ENCODE results near the gene MPPED1.

Gene MPPED1

GRCh38 chr22:43448048-43448447 is 36.2 kb downstream of the MPPED1 start:
- no peak for ATAC-seq

GRCh38 chr22:43449205-43449830 is 37.5 kb downstream of the MPPED1 start:
- no peak for ATAC-seq

- ATAC-seq, result no peak
These were observed 38.0 kb downstream of the MPPED1 start for GRCh38 chr22:43449831-43450225.

GRCh38 chr22:43451371-43452050 is 39.7 kb downstream of the MPPED1 start:
- ATAC-seq, result no peak

GRCh38 chr22:43455846-43456245 is 44.0 kb downstream of the MPPED1 start:
- no peak for ATAC-seq

- no peak for ATAC-seq
These were observed 45.2 kb downstream of the MPPED1 start for GRCh38 chr22:43457002-43457401.

- ATAC-seq, result no peak
These were observed 50.9 kb downstream of the MPPED1 start for GRCh38 chr22:43462701-43463100.

- no peak for ATAC-seq
These were observed 53.0 kb downstream of the MPPED1 start for GRCh38 chr22:43464809-43465208.

- ATAC-seq, result no peak
These were observed 53.6 kb downstream of the MPPED1 start for GRCh38 chr22:43465291-43466015.

GRCh38 chr22:43466710-43467109 is 54.9 kb downstream of the MPPED1 start:
- no peak for ATAC-seq

- ATAC-seq, result no peak
These were observed 55.6 kb downstream of the MPPED1 start for GRCh38 chr22:43467216-43467940.

GRCh38 chr22:43470253-43470652 is 58.4 kb downstream of the MPPED1 start:
- ATAC-seq, result no peak

- ATAC-seq, result no peak
These were observed 59.2 kb downstream of the MPPED1 start for GRCh38 chr22:43470941-43471585.

- no peak for ATAC-seq
These were observed 59.9 kb downstream of the MPPED1 start for GRCh38 chr22:43471606-43472135.

- ATAC-seq, result no peak
These were observed 61.2 kb downstream of the MPPED1 start for GRCh38 chr22:43473031-43473430.

- no peak for ATAC-seq
These were observed 61.6 kb downstream of the MPPED1 start for GRCh38 chr22:43473441-43473840.

- no peak for ATAC-seq
These were observed 62.6 kb downstream of the MPPED1 start for GRCh38 chr22:43474161-43475101.

GRCh38 chr22:43475549-43476076 is 63.8 kb downstream of the MPPED1 start:
- ATAC-seq, result no peak

GRCh38 chr22:43476341-43476740 is 64.5 kb downstream of the MPPED1 start:
- ATAC-seq, result no peak

- ATAC-seq, result no peak
These were observed 65.2 kb downstream of the MPPED1 start for GRCh38 chr22:43476751-43477725.

Measured in activated CD4-positive, CD25-positive, alpha-beta regulatory T cell treated with anti-CD3 and anti-CD28 coated beads, Interleukin-2, amount 50 U/mL, for 24 hours (primary cell).